ENCODE results near the gene TP63. TPM values are rescaled to one million over a fixed set of nuclear protein-coding genes. Genes with fewer than 3 reads are reported as not detected.
"Not testable (repeated sequence)": the region's sequence is repeated elsewhere in the genome, so short reads cannot be mapped to it uniquely, and the experiment has no call there.

Gene TP63
- total RNA-seq, 3 donors from 2014 or later (not counting 1 experiment from before 2014, with no cell fraction given), result 0.30 TPM; not detected in 2

GRCh38 chr3:189598530-189599225 lies 32.5 kb upstream of the TP63 start:
- no peak overlapping the region for H3K27ac Mint-ChIP-seq

GRCh38 chr3:189602471-189602870 lies 28.7 kb upstream of the TP63 start:
- Mint-ChIP-seq H3K36me3 (no peaks in the 10 kb centered on the region), H3K4me1 (no peaks in the 10 kb centered on the region)

More at GRCh38 chr3:189598530-189599225, 32.5 kb upstream of the TP63 start:
- Histone ChIP-seq H3K4me1 (ENCODE audit: control insufficient read depth, insufficient read depth, low read length) (no peaks in the 10 kb centered on the region), H3K27ac (ENCODE audit: low read length) (no peak overlapping the region), H3K27me3 (ENCODE audit: control insufficient read depth, insufficient read depth, low read length) (no peaks in the 10 kb centered on the region), H3K4me3 (ENCODE audit: low read length) (no peak overlapping the region), H3K9me3 (ENCODE audit: control insufficient read depth, insufficient read depth, low read length) (no peaks in the 10 kb centered on the region), H3K36me3 (ENCODE audit: control insufficient read depth, insufficient read depth, low read length) (no peaks in the 10 kb centered on the region)
- Mint-ChIP-seq H3K27me3 (ENCODE audit: low read depth in 2 of 2) (no peaks in the 10 kb centered on the region), H3K9me3 (peaks cover 0 to 4% of the 10 kb centered on the region in 2 donors), H3K4me1 (no peaks in the 10 kb centered on the region), H3K4me3 (no peak overlapping the region), H3K36me3 (no peaks in the 10 kb centered on the region)
- TF ChIP-seq CTCF (IDR thresholded peaks at IDR 0.05), result no peak
- intact Hi-C loops (cut with micrococcal nuclease), result no loop called here
- DNase-seq (no peak), ATAC-seq (no peak)
- WGBS (ENCODE audit: insufficient coverage), result 60% methylated on average over 6 of the region's 6 CpGs

GRCh38 chr3:189605717-189606116 lies 25.5 kb upstream of the TP63 start:
- no peaks in the 10 kb centered on the region for H3K4me1 ChIP-seq (ENCODE audit: control insufficient read depth, insufficient read depth, low read length)
- H3K9me3 ChIP-seq (ENCODE audit: control insufficient read depth, insufficient read depth, low read length), result no peaks in the 10 kb centered on the region
- intact Hi-C loops (cut with micrococcal nuclease), result no loop called here
- H3K27ac ChIP-seq (ENCODE audit: low read length), result no peak overlapping the region
- no peaks in the 10 kb centered on the region for H3K27me3 ChIP-seq (ENCODE audit: control insufficient read depth, insufficient read depth, low read length)
- no peaks in the 10 kb centered on the region for H3K36me3 ChIP-seq (ENCODE audit: control insufficient read depth, insufficient read depth, low read length)
- Mint-ChIP-seq H3K9me3 (peaks cover 0 to 4% of the 10 kb centered on the region in 2 donors), H3K36me3 (no peaks in the 10 kb centered on the region), H3K4me3 (no peak overlapping the region), H3K4me1 (no peaks in the 10 kb centered on the region), H3K27ac (no peak overlapping the region), H3K27me3 (ENCODE audit: low read depth in 2 of 2) (no peaks in the 10 kb centered on the region)
- H3K4me3 ChIP-seq (ENCODE audit: low read length), result no peak overlapping the region
- whole genome bisulfite sequencing (ENCODE audit: insufficient coverage), result 100% methylated on average over 2 of the region's 2 CpGs
- ATAC-seq, result no peak
- no peak for TF ChIP-seq CTCF (IDR thresholded peaks at IDR 0.05)
- no peak for DNase-seq

More at GRCh38 chr3:189602471-189602870, 28.7 kb upstream of the TP63 start:
- H3K9me3 ChIP-seq (ENCODE audit: control insufficient read depth, insufficient read depth, low read length), result no peaks in the 10 kb centered on the region
- no peaks in the 10 kb centered on the region for H3K27me3 ChIP-seq (ENCODE audit: control insufficient read depth, insufficient read depth, low read length)
- no peak for TF ChIP-seq CTCF (IDR thresholded peaks at IDR 0.05)
- no peaks in the 10 kb centered on the region for H3K27me3 Mint-ChIP-seq (ENCODE audit: low read depth in 2 of 2)
- no peak for DNase-seq
- no peak overlapping the region for H3K27ac ChIP-seq (ENCODE audit: low read length)
- intact Hi-C loops (cut with micrococcal nuclease), result no loop called here
- H3K27ac Mint-ChIP-seq, result no peak overlapping the region
- no peak overlapping the region for H3K4me3 Mint-ChIP-seq
- H3K36me3 ChIP-seq (ENCODE audit: control insufficient read depth, insufficient read depth, low read length), result no peaks in the 10 kb centered on the region
- no peak for ATAC-seq
- H3K4me3 ChIP-seq (ENCODE audit: low read length), result no peak overlapping the region
- H3K9me3 Mint-ChIP-seq, result peaks cover 0 to 4% of the 10 kb centered on the region in 2 donors
- no peaks in the 10 kb centered on the region for H3K4me1 ChIP-seq (ENCODE audit: control insufficient read depth, insufficient read depth, low read length)
- WGBS (ENCODE audit: insufficient coverage), result 86% methylated on average over 3 of the region's 5 CpGs

- H3K4me1 Mint-ChIP-seq, result no peaks in the 10 kb centered on the region
- no peak overlapping the region for H3K4me3 Mint-ChIP-seq
- WGBS (ENCODE audit: insufficient coverage), result no CpG with 5 or more reads among the region's 4 CpGs
- intact Hi-C loops (cut with micrococcal nuclease), result no loop called here
- no peaks in the 10 kb centered on the region for H3K27me3 Mint-ChIP-seq (ENCODE audit: low read depth in 2 of 2)
- no peaks in the 10 kb centered on the region for H3K36me3 Mint-ChIP-seq
- TF ChIP-seq CTCF (IDR thresholded peaks at IDR 0.05), result no peak
- DNase-seq (no peak), ATAC-seq (no peak)
- Histone ChIP-seq H3K27me3 (ENCODE audit: control insufficient read depth, insufficient read depth, low read length) (no peaks in the 10 kb centered on the region), H3K9me3 (ENCODE audit: control insufficient read depth, insufficient read depth, low read length) (no peaks in the 10 kb centered on the region), H3K27ac (ENCODE audit: low read length) (no peak overlapping the region), H3K36me3 (ENCODE audit: control insufficient read depth, insufficient read depth, low read length) (no peaks in the 10 kb centered on the region), H3K4me1 (ENCODE audit: control insufficient read depth, insufficient read depth, low read length) (no peaks in the 10 kb centered on the region), H3K4me3 (ENCODE audit: low read length) (no peak overlapping the region)
- no peak overlapping the region for H3K27ac Mint-ChIP-seq
- H3K9me3 Mint-ChIP-seq, result peaks cover under 1 to 5% of the 10 kb centered on the region in 2 donors
Observed at GRCh38 chr3:189606774-189607173, 24.4 kb upstream of the TP63 start.

- H3K27ac Mint-ChIP-seq; H3K27me3 ChIP-seq (ENCODE audit: control insufficient read depth, insufficient read depth, low read length); H3K36me3 Mint-ChIP-seq; H3K9me3 ChIP-seq (ENCODE audit: control insufficient read depth, insufficient read depth, low read length); H3K27me3 Mint-ChIP-seq (ENCODE audit: low read depth in 2 of 2); H3K36me3 ChIP-seq (ENCODE audit: control insufficient read depth, insufficient read depth, low read length); H3K4me3 ChIP-seq (ENCODE audit: low read length); H3K9me3 Mint-ChIP-seq; ATAC-seq; DNase-seq; H3K4me1 Mint-ChIP-seq; H3K4me1 ChIP-seq (ENCODE audit: control insufficient read depth, insufficient read depth, low read length); H3K4me3 Mint-ChIP-seq; H3K27ac ChIP-seq (ENCODE audit: low read length); intact Hi-C loops (cut with micrococcal nuclease): not testable (repeated sequence)
- 66% methylated on average over 2 of the region's 2 CpGs for WGBS (ENCODE audit: insufficient coverage)
Observed at GRCh38 chr3:189612641-189613040, 18.5 kb upstream of the TP63 start.

Data from natural killer cell (primary cell).